ENCODE results near the gene SAP25. TPM values are rescaled to one million over a fixed set of nuclear protein-coding genes. Genes with fewer than 3 reads are reported as not detected.
"Not testable (repeated sequence)": the region's sequence is repeated elsewhere in the genome, so short reads cannot be mapped to it uniquely, and the experiment has no call there.

Gene SAP25
- total RNA-seq, 2 donors from 2014 or later: 0.81 to 1.1 TPM

GRCh38 chr7:100566018-100566531 lies 7.6 kb downstream of the SAP25 start:
- Histone ChIP-seq H3K36me3 (peaks cover 17% of the 10 kb centered on the region), H3K4me1 (ENCODE audit: control insufficient read depth in 1 of 2, low read depth in 2 of 2) (peaks cover 8 to 14% of the 10 kb centered on the region in 2 donors)
- DNase-seq (ENCODE audit: low spot score): no peak

GRCh38 chr7:100565133-100565571 lies 8.5 kb downstream of the SAP25 start:
- ATAC-seq (ENCODE audit: insufficient number of reproducible peaks, low FRiP score, low read depth) (no peak), DNase-seq (ENCODE audit: low spot score) (no peak)
- Histone ChIP-seq H3K36me3 (peaks cover 17% of the 10 kb centered on the region), H3K4me1 (ENCODE audit: control insufficient read depth in 1 of 2, low read depth in 2 of 2) (peaks cover 6 to 9% of the 10 kb centered on the region in 2 donors), H3K27me3 (replicated peaks; ENCODE audit: insufficient read depth) (no peaks in the 10 kb centered on the region), H3K27ac (no peak overlapping the region), H3K9me3 (no peaks in the 10 kb centered on the region), H3K4me3 (no peak overlapping the region)
- TF ChIP-seq CTCF (IDR thresholded peaks at IDR 0.05): no peak

More at GRCh38 chr7:100566018-100566531, 7.6 kb downstream of the SAP25 start:
- no peak for ATAC-seq (ENCODE audit: insufficient number of reproducible peaks, low FRiP score, low read depth)
- no peaks in the 10 kb centered on the region for H3K27me3 ChIP-seq (replicated peaks; ENCODE audit: insufficient read depth)
- H3K9me3 ChIP-seq: no peaks in the 10 kb centered on the region
- no peak overlapping the region for H3K27ac ChIP-seq
- no peak for TF ChIP-seq CTCF (IDR thresholded peaks at IDR 0.05)
- H3K4me3 ChIP-seq: no peak overlapping the region

GRCh38 chr7:100564405-100564804 lies 9.3 kb downstream of the SAP25 start:
- H3K27me3 ChIP-seq (replicated peaks; ENCODE audit: insufficient read depth); ATAC-seq (ENCODE audit: insufficient number of reproducible peaks, low FRiP score, low read depth); H3K4me1 ChIP-seq (ENCODE audit: control insufficient read depth in 1 of 2, low read depth in 2 of 2); H3K27ac ChIP-seq; H3K9me3 ChIP-seq; H3K4me3 ChIP-seq; DNase-seq (ENCODE audit: low spot score): not testable (repeated sequence)
- peaks cover 17% of the 10 kb centered on the region for H3K36me3 ChIP-seq

GRCh38 chr7:100563809-100564400 lies 9.8 kb downstream of the SAP25 start:
- Histone ChIP-seq H3K27ac (no peak overlapping the region), H3K27me3 (replicated peaks; ENCODE audit: insufficient read depth) (no peaks in the 10 kb centered on the region), H3K4me3 (no peak overlapping the region), H3K9me3 (no peaks in the 10 kb centered on the region), H3K4me1 (ENCODE audit: control insufficient read depth in 1 of 2, low read depth in 2 of 2) (no peaks in the 10 kb centered on the region), H3K36me3 (peaks cover 17% of the 10 kb centered on the region)
- DNase-seq (ENCODE audit: low spot score): peak; percentile 58
- TF ChIP-seq CTCF (IDR thresholded peaks at IDR 0.05): peak; percentile 95
- no peak for ATAC-seq (ENCODE audit: insufficient number of reproducible peaks, low FRiP score, low read depth)

GRCh38 chr7:100563100-100563564 lies 10.6 kb downstream of the SAP25 start:
- no peak for DNase-seq (ENCODE audit: low spot score)
- Histone ChIP-seq H3K9me3 (no peaks in the 10 kb centered on the region), H3K4me1 (ENCODE audit: control insufficient read depth in 1 of 2, low read depth in 2 of 2) (no peaks in the 10 kb centered on the region), H3K36me3 (peaks cover 17% of the 10 kb centered on the region), H3K27me3 (replicated peaks; ENCODE audit: insufficient read depth) (no peaks in the 10 kb centered on the region), H3K4me3 (no peak overlapping the region), H3K27ac (no peak overlapping the region)
- no peak for ATAC-seq (ENCODE audit: insufficient number of reproducible peaks, low FRiP score, low read depth)
- TF ChIP-seq CTCF (IDR thresholded peaks at IDR 0.05): no peak
